ENCODE results near the gene LRIG1.

LRIG1 gene

GRCh38 chr3:66502245-66502874 lies 1.5 kb upstream of the LRIG1 start:
- no peak for DNase-seq

- no peak for DNase-seq
Observed at GRCh38 chr3:66501483-66502244, 842 bp upstream of the LRIG1 start.

DNA sequence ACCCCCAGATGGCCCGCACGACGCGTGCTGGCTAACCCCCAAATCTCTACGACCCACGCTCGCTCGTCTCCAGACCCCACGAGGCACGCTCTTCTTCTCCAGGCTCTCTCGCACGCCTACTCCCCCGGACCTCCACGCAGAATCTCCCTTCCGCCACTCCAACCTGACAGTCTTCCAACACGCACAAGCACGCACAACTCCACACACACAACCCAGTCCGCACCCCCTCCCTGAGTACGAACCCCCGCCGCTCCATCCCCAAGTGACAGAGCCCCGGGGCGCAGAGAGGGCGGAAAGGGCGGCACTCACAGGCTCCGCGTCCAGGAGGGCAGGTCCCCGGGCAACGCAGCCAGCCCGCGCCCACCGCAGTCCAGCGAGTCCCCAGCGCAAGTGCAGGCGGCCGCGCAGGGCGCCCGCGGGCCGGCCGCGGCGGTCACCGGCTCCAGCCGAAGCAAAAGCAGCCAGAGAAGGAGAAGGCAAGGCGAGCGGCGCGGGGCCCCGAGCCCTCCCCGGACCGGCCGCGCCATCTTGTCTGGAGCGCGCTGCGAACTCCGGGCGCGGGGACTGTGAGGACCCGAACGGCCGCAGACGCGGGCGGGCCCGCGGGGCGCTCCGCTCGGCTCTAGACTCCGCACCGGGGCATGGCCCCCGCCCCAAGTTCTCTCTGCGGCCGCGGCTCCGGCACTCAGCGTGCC lies 794 bp downstream of the LRIG1 start:
- DNase-seq, result no peak

DNA sequence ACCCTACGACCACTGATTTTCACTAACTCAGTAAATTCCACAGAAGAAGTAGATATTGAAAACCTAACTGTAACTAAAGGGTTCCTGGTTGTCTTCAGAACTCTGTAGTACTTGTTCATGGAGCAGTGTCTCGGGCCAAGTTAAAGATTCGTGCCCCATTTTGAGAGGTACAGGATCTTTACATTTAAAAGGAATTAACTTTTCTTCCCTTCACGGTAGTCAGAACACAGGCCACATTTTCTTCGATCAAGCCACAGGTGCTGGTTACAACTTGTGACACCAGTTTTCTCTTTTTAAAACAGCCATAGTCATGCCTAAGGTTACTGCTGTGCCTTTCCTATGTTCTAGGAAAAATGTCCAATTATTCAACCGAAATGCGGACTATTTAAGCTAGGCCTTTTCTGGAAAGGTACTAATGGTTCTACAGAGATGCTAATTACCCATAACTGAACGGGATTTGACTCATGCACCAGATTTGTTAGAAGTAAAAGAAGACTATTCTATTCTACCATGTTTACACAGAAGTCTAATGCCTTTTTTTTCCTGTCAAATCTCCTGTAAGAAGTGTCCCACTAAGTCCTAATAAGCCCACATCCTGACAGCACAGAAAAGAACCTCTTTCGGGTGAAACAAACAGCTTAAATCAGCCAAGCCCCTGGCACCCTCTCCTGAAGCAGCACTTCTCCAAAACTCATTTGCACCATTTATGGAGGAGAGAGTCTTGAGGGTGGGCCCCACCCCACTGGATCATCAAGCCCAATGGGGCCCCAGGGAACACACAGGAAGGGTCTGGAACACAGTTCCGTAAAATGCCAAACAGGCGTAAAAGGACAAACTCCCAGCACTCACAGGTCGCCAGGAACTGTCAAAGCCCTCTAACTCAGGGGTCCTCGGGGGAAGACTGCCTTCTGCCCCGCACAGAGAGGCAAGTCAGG lies 1.9 kb downstream of the LRIG1 start:
- DNase-seq, result no peak

DNA sequence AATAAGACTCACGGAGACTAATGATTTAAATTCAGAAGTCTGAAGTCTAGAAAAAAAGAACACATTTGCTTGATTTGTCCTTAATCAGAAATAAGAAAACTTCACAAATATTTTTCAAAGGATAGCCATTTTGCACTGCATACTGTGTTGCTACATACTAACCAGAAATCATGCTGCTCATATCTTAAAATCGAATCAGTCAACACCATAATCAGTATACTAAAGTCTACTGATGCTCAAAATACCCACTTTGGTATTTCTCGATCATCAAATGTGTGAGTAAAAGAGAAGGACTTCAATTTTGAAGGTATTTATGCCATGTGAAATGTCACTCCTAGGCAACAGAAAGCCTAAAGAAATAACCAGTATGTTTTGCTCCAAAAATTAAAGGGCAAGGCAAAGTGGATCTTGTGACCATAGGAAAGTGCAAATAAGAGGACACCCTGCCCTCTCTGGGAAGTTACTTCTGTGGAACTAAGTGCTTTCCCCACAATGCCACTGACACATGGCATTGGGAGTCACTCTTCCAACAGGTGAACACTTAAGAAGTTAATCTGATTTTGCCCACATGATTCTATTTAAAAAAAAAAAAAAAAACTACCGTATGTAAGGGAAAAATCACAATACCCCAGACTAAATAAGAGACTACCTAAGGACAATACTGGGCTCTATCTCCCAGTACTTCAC lies 2.7 kb downstream of the LRIG1 start:
- DNase-seq, result no peak

DNA sequence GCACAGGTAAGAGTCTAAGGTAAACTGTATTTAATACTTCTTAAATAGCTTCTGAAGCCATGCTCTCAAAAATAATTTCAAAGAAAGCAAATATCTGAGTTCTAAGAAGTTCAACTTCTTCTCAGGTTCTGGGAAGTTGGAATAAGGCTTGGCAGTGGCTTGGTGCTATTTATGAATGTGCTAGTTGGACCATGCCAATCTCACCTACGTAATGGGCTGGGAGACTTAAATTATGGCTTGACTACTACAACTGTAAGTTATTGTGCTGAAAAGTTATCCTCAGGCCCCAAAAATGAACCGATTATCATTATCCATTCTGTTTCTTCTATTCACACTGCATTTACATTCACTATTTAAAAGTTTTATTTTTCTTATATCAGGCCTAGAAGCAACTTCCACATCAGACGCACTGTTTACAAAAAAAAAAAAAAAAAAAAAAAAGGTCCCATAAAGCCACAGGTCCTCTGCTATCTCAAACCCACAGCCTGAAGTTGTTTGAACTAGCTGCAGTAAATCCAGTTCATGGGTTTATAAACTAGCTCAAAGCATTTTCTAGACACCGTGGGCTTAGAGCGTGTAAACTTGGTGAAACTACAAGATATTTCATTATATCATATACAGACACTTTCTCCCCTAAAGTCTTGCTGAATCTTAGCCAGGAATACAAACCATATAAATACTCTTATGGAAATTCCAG lies 3.4 kb downstream of the LRIG1 start:
- DNase-seq, result no peak

- DNase-seq, result no peak
Observed at GRCh38 chr3:66496746-66497145, 4.1 kb downstream of the LRIG1 start.

GRCh38 chr3:66496301-66496700 lies 4.5 kb downstream of the LRIG1 start:
- no peak for DNase-seq

DNA sequence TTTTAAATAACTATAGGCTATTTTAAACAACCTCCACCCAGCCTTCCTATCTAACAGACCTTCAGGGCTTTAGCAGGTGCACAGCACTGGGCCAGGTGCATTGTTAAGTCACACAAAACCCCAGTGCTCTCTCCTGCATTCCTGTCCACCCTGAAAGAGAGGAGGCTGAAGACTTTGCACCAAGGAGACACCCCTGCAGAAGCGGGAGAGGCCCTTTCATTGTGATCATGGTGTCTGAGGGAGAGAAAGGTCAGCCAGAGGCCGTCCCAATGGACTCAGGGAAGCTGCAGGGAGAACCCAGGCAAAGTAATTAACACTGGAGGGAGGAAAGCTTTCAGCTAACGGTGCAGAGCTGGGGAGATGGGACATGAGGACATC lies 5.2 kb downstream of the LRIG1 start:
- no peak for DNase-seq

GRCh38 chr3:66494959-66495667 lies 5.7 kb downstream of the LRIG1 start:
- no peak for DNase-seq

DNA sequence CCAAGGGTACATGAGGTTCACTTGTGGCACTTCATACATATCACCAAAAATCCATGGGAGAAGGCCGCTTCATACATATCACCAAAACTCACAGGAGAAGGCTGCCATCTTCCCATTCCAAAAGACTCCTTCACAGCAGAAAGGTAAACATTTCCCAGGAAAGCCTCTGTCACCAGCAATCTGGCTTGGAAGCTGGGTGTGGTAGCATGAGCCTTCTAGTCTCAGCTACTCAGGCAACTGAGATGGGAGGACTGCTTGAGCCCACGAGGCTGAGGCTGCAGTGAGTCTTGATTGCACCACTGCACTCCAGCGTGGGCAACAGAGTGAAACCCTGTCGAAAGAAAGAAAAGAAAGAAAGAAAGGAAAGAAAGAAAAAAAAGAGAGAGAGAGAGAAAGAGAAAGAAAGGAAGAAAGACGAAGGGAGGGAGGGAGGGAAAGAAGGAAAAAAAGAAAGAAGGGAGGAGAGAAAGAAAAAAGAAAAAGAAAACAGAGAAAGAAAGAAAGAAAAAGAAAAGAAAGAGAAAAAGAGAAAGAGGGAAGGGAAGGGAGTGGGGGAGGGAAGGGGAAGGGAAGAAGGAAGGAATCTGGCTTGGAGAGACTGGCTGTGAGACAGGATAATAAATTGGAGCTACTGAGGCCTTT lies 7.2 kb downstream of the LRIG1 start:
- DNase-seq, result no peak

- no peak for DNase-seq
Observed at GRCh38 chr3:66492672-66493071, 8.2 kb downstream of the LRIG1 start.

DNA sequence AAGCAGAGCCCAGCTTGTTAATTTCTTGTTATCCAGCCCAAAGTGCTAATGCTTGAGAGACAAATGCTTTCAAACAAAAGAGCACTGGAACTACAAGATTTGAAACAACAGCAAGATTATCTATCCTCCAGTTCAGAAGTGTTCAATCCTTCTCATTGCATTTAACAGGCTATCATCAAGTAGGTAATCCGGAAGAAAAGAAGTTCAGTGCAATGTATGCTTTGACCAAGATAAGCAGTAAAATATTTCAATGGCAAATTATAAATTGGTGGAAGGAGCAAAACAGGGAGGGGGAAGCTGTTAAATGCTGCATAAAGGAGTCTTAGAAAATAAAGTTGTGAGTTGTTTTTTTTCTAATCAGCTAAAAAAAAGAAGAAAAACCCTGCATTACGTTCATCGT lies 8.8 kb downstream of the LRIG1 start:
- DNase-seq, result no peak

DNA sequence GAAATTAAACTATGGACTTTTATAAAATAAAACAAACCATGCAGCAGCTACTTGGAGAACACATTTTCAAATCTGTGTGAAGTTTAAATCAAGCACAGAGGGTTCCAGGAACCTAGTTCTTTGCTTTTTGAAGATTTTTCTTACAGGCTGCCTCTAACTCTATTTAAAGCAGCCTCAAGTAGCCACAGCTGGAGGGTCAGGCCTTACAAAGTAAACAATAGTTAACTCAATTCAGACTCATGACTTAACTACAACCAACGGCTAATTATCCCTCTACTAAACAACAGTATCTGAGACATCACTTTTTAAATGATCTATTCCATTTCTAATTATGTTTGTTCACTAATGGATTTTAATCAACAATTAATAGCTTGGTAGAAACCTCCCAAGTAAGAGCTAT lies 9.8 kb downstream of the LRIG1 start:
- DNase-seq, result no peak

DNA sequence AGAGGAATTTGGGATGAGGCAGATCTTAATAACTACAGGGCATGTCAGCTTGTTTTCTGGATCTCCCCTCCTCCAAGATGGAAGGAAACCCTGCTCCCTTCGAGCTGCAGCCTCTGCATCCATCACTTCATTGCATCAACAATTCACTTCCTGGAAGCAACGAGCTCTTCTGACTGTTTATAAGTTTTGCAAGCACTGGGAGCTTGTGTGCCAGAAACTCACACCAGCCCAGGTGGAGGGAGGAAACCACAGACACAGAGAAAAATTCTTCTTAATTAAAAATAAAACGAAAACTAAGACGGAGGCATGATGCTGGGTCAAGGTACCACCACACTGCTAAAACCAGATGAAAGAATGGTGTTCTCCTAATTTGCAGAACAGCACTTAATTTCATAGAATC lies 10.6 kb downstream of the LRIG1 start:
- no peak for DNase-seq

GRCh38 chr3:66489581-66489980 lies 11.2 kb downstream of the LRIG1 start:
- no peak for DNase-seq

GRCh38 chr3:66489115-66489514 lies 11.7 kb downstream of the LRIG1 start:
- no peak for DNase-seq

- DNase-seq, result no peak
Observed at GRCh38 chr3:66488492-66488891, 12.3 kb downstream of the LRIG1 start.

DNA sequence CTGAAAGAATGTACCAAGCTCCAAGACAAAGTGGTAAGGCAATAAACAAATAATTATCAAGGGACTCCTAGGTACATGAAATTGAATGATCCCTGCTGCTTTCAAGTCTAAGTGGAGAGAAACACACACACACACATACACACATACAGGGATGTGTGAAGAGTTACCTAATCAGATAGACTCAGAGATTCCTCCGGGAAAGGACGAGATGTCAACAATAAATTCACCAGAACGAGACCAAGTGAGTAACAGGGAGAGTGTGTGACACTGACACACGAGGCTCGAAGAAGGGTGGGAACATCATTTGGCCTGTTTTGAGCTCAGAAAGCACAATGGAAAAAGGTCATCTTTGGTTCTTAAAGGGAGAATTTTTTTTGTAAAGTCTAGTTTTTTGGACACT lies 13.4 kb downstream of the LRIG1 start:
- no peak for DNase-seq

GRCh38 chr3:66486646-66487045 lies 14.2 kb downstream of the LRIG1 start:
- no peak for DNase-seq

DNA sequence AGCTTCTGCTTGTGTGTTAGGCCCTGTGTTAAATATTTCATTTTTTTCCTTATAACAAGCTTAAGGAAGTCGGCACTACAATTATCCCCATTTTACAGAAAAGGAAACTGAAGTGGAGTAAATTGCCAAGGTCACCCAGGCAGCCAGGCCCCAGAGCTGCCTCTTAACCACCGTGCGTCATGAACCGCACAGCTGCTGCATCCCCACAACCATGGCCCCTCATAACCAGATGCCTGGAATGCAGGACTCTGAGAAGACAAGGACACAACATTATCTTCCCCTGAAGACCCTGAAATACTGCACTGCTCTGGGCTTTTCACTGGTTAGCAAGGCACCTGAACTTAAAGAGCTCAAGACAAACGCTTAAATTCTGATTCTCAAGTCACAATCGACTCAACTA lies 14.6 kb downstream of the LRIG1 start:
- no peak for DNase-seq

Measured in GOT3 (cell line).